ENCODE results near the gene PACRG.

DNA sequence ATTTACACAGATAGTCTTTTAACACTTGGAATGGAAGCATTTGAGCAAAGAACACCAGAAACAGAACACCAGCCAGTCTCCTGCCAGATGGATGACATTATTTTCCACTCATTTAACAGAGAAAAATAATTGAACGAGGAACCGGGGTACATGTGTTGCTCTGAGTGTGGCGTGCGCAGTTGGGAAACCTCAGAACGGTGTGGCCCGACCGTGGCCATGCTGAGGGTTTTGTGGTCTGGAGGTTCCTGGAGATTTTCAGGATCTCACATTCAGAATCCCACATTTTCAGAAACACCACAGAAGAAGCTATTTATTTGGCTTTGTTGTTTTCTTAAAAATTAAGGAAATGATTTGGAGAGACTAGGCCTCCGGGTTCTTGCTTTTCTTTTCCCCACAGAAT lies 559.9 kb downstream of the PACRG start:
- no peak for TF ChIP-seq CTCF (IDR thresholded peaks at IDR 0.05; ENCODE audit: insufficient read depth, low read length, poor library complexity, severe bottlenecking)
- TF ChIP-seq EZH2phosphoT487 (conservative IDR thresholded peaks at IDR 0.05; ENCODE audit: low read length), result no peak
